SKM-1 (cell line): ENCODE data around the gene SPECC1L.

ENCODE experiments used
- DNase-seq: peaks from one replicate; lab custom pipeline; 2025; ENCODE audit not compliant: unreplicated experiment; lab: John Stamatoyannopoulos, UW

The SPECC1L gene

GRCh38 chr22:24426436-24426835 is 155.8 kb downstream of the SPECC1L start:
- no peak for DNase-seq

DNA sequence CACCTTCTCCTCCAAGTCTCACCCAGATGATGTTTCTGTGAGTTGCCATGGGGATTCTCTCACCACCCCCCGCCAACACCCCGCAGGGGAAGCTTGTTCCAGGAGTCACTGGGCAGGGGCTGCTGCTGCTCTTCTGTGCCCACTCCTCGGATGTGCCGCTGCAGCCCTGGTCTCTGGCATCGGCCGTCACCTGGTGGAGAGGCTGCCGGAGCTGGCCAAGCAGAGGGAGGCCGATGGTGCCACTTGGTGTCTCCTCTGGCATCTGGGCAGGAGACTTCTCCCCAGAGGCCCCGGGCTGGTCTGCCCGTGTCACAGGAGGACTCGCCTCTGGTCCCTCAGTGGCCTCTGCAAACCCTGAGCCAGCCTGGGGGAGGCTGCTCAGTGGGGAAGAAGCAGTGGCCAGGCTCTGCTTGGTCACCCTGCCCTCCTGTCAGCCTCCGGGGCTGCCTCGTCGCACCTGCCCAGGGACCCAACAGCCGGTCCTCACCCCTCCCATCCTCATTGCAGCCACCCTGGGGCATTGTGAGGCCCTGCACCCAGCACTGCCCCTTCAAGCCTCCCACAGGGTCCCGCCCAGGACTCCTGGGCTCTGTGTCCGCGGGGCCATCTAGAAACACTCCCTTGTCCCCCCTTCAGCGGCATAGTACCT is 156.3 kb downstream of the SPECC1L start:
- DNase-seq, result no peak

GRCh38 chr22:24427500-24428164 is 157.0 kb downstream of the SPECC1L start, which contains the start of gene ADORA2A:
ADORA2A (plus strand) TSS chr22:24427599; CDS start chr22:24433405, 5,806 bp downstream.
- DNase-seq, result no peak

- DNase-seq, result no peak
These were observed 158.2 kb downstream of the SPECC1L start for GRCh38 chr22:24428751-24429410.

GRCh38 chr22:24429411-24430365 is 159.1 kb downstream of the SPECC1L start:
- no peak for DNase-seq

DNA sequence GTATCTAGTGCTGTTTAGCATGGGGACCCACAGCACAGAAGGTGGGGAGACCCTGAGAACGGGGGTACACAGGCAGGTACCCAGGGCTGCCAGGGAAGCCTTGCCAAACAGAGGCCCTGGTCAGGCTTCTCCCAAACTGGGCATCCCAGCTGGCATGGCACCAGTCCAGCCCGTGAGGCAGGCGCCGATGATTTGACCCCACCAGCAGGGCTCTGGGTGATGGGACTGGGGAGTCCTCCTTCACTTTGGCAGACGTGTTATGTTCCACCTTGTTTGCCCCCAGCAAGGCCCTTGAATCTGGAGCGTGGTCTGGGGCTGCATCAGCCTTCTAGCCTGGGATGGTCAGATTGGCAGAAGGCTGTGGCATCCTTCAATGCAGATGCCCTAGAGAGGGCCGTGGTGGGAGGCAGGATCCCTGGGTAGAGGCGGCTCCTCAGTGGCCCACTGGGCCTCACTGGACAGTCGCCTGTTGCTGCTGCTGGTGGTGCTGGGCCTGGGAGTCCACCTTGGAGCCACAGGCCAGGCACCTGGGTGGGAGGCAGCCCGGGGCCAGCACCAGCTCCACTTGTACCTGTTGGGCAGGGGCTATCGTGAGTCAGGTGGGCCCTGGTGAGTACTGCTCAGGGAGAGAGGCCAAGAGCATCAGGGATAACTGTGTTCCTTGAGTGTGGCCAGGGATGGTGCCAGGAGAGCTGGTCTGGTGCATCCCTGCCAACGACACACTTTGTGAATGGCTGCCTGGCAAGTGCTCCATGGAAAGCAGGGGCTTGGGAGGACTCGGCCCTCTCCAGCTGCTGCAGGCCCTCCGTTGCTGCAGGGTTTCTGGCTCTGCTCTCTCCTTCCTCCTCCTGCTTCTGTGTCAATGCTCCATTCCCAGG is 160.0 kb downstream of the SPECC1L start:
- no peak for DNase-seq

DNA sequence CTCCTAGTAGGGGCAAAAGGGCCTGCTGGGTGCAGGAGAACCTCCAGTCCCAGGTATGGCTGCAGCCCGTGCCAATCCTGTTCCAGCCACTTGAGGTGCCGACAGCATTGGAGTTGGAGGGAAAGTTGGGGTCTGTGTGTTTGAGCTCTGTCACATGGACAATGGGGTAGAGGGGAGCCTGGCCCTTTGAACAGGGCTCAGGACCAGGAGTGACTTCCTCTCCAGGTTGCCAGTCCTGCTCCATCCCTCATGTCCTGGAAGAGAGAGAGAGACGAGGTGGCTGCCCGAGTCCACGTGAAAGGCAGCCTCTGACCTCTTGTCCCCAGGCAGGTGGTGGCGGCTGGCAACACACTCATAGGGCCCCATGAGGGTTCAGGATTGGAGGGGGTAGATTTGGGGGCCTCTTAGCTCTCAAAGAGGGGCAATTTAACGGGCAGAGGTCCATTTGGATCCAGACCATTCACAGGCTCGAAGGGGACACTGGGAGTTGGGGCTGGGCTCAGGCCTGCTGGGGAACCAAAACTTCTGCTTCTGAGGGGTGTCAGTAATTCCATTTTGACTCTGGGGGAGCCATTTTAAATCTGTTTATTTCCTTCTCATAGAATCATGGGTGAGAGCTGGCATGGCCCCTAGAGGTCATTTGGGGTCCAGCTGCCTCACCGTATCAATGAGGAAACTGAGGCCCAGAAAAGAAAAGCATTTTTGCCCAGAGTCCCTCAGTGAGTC is 160.8 kb downstream of the SPECC1L start:
- DNase-seq, result no peak

GRCh38 chr22:24432059-24432853 is 161.6 kb downstream of the SPECC1L start:
- no peak for DNase-seq

GRCh38 chr22:24433001-24433827 is 162.6 kb downstream of the SPECC1L start:
- no peak for DNase-seq

- peak; percentile 61 for DNase-seq
These were observed 163.3 kb downstream of the SPECC1L start for GRCh38 chr22:24433828-24434470.

DNA sequence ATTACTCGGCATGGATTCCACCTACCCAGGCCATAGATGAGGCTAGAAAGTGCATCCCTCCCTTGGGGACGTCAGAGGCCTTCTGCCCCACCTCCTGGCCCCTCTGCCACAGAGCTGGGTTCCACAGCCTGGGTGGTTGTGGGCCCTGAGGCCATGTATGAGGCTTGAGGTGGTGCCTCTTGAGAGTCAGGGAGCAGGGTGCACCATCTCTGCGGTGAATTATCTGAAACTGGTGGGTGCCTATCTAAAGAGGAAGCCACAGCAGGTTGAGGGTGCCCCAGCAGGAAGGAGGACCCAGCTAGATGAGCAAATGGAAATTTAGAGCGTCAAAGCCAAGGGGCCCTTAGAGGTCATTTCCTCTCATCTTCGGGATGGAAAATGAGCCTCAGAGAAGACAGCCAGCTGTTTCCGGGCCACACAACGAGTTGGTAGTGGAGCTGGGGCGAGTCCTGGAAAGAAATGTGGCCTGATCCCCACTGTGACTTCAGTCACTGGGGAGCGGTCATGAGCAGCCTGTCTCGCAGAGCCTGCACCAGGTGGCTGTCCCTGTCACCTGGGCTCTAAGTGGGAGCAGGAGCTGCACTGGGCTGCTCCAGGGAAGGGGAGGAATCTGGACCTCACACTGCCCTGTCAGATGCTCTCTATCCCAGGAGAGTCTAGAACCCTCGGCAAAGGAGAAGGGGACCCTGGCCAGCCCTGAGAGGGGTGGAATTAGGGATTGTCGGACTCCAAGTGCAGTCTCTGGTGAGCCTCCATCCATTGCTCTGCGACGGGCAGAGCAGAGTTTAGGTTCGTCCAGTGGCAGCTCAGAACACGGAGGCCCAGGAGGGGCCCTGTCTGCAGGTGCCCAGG is 164.1 kb downstream of the SPECC1L start:
- DNase-seq, result peak; percentile 84

- DNase-seq, result no peak
These were observed 164.7 kb downstream of the SPECC1L start for GRCh38 chr22:24435323-24435645.

DNA sequence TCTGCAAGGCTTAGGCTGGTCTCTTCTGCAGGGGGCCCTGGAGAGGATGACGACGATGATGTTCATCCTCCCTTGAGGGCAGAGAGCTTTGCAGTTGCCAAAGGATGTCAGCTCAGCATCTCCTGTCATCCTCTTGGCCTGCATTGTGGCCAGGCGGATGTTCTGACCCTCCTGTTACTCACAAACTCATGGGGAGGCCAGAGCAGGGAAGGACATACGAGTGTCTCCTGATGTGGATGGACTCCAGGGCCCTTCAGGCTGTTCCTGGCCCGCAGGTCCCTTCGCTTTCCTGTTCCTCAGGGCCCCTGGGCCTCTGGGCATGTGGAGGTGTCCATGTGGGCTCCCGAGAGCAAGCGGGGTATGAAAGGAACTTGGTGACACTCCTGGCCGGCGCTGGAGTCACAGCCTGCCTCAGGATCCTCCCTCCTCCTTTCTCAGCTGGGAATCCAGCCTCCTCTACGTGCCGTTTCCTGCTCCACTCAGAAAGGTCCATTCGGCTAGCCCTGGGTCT is 165.3 kb downstream of the SPECC1L start:
- DNase-seq, result no peak

DNA sequence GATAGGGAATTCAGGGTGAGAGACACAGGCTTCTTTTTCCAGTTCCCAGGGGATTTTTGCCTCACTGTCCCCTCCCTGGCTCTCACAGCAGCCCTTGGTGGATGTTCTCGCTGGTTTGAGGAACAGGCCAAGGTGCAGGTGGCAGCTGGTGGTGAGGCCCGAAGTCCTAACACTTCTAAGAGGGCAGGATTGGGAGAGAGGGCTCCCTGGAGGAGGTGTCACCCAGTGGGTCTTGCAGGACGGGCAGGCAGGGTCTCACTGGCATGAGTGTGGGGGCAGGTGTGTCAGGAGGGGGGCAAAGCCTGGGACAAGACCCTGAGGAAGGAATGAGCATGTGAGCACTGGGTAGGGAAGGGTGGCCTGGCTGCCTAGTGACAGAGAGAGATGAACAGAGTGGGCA is 165.9 kb downstream of the SPECC1L start:
- no peak for DNase-seq

DNA sequence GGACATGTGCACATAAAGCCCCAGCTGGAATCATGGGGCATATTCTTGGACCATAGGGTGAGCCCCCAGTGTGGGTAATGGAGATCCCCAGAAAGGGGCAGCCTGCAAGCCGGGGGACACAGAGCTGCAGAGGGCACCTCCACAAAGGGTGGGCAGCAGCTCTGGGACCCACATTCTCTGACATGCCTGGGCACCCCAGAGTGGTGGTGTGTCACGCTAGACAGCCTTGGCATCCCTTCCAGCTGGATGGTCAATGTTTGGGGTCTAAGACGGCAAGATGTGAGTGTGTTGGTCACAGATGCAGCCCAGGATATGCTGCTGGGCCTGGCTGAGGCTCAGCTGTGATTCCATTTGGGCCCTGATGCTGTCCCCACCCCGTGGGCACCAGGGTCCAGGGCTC is 166.5 kb downstream of the SPECC1L start:
- no peak for DNase-seq

- no peak for DNase-seq
These were observed 167.2 kb downstream of the SPECC1L start for GRCh38 chr22:24437741-24438328.
